ENCODE data around the gene EVPLL. TPM values are rescaled to one million over a fixed set of nuclear protein-coding genes. Genes with fewer than 3 reads are reported as not detected.
A peak's percentile ranks its signal among the peaks of the same experiment; 100 is the strongest.
"Not testable (repeated sequence)": the region's sequence is repeated elsewhere in the genome, so short reads cannot be mapped to it uniquely, and the experiment has no call there.

EVPLL gene
- total RNA-seq, 1 donor from 2014 or later = not detected

- H3K4me1 Mint-ChIP-seq; H3K36me3 Mint-ChIP-seq; H3K27me3 Mint-ChIP-seq (ENCODE audit: low read depth); H3K9me3 Mint-ChIP-seq; DNase-seq (ENCODE audit: low spot score in 2 of 2, unreplicated experiment in 2 of 2); H3K4me3 Mint-ChIP-seq; H3K27ac Mint-ChIP-seq: not testable (repeated sequence)
Observed at GRCh38 chr17:18401872-18402590, 24.5 kb downstream of the EVPLL start.

- not testable (repeated sequence) for H3K4me3 Mint-ChIP-seq; H3K27ac Mint-ChIP-seq; H3K4me1 Mint-ChIP-seq; H3K9me3 Mint-ChIP-seq; DNase-seq (ENCODE audit: low spot score in 2 of 2, unreplicated experiment in 2 of 2); H3K27me3 Mint-ChIP-seq (ENCODE audit: low read depth); H3K36me3 Mint-ChIP-seq
Observed at GRCh38 chr17:18403166-18403565, 25.6 kb downstream of the EVPLL start.

GRCh38 chr17:18403604-18404003 lies 26.0 kb downstream of the EVPLL start:
- not testable (repeated sequence) for H3K4me3 Mint-ChIP-seq; H3K4me1 Mint-ChIP-seq; H3K36me3 Mint-ChIP-seq; H3K9me3 Mint-ChIP-seq; H3K27me3 Mint-ChIP-seq (ENCODE audit: low read depth); H3K27ac Mint-ChIP-seq; DNase-seq (ENCODE audit: low spot score in 2 of 2, unreplicated experiment in 2 of 2)

- peak overlapping the region; percentile 60 for H3K4me3 Mint-ChIP-seq
- not testable (repeated sequence) for H3K36me3 Mint-ChIP-seq; H3K9me3 Mint-ChIP-seq; H3K27me3 Mint-ChIP-seq (ENCODE audit: low read depth); DNase-seq (ENCODE audit: low spot score in 2 of 2, unreplicated experiment in 2 of 2)
- peak overlapping the region; percentile 32 for H3K27ac Mint-ChIP-seq
- peaks cover 21% of the 10 kb centered on the region for H3K4me1 Mint-ChIP-seq
Observed at GRCh38 chr17:18408906-18409305, 31.3 kb downstream of the EVPLL start.

- not testable (repeated sequence) for H3K36me3 Mint-ChIP-seq; H3K27me3 Mint-ChIP-seq (ENCODE audit: low read depth); H3K9me3 Mint-ChIP-seq; DNase-seq (ENCODE audit: low spot score in 2 of 2, unreplicated experiment in 2 of 2)
- Mint-ChIP-seq H3K4me3 (peak overlapping the region; percentile 60), H3K27ac (peak overlapping the region; percentile 76), H3K4me1 (peaks cover 21% of the 10 kb centered on the region)
Observed at GRCh38 chr17:18409321-18409720, 31.7 kb downstream of the EVPLL start.

GRCh38 chr17:18410736-18411135 lies 33.2 kb downstream of the EVPLL start:
- H3K9me3 Mint-ChIP-seq; H3K27me3 Mint-ChIP-seq (ENCODE audit: low read depth); DNase-seq (ENCODE audit: low spot score in 2 of 2, unreplicated experiment in 2 of 2); H3K36me3 Mint-ChIP-seq: not testable (repeated sequence)
- peak overlapping the region; percentile 96 for H3K27ac Mint-ChIP-seq
- H3K4me1 Mint-ChIP-seq = peaks cover 21% of the 10 kb centered on the region
- H3K4me3 Mint-ChIP-seq = peak overlapping the region; percentile 88

- DNase-seq (ENCODE audit: low spot score in 2 of 2, unreplicated experiment in 2 of 2) = peak in 1 of 2 experiments; percentile 64
- H3K27ac Mint-ChIP-seq = peak overlapping the region; percentile 96
- not testable (repeated sequence) for H3K9me3 Mint-ChIP-seq; H3K36me3 Mint-ChIP-seq; H3K27me3 Mint-ChIP-seq (ENCODE audit: low read depth)
- H3K4me3 Mint-ChIP-seq = peak overlapping the region; percentile 88
- H3K4me1 Mint-ChIP-seq = peaks cover 21% of the 10 kb centered on the region
Observed at GRCh38 chr17:18411377-18411864, 33.8 kb downstream of the EVPLL start.

- DNase-seq (ENCODE audit: low spot score in 2 of 2, unreplicated experiment in 2 of 2); H3K27ac Mint-ChIP-seq; H3K9me3 Mint-ChIP-seq; H3K27me3 Mint-ChIP-seq (ENCODE audit: low read depth); H3K36me3 Mint-ChIP-seq: not testable (repeated sequence)
- Mint-ChIP-seq H3K4me3 (peak overlapping the region; percentile 88), H3K4me1 (peaks cover 21% of the 10 kb centered on the region)
Observed at GRCh38 chr17:18412001-18412538, 34.5 kb downstream of the EVPLL start.

- H3K9me3 Mint-ChIP-seq; H3K36me3 Mint-ChIP-seq; H3K27me3 Mint-ChIP-seq (ENCODE audit: low read depth); H3K4me3 Mint-ChIP-seq; H3K4me1 Mint-ChIP-seq; DNase-seq (ENCODE audit: low spot score in 2 of 2, unreplicated experiment in 2 of 2); H3K27ac Mint-ChIP-seq: not testable (repeated sequence)
Observed at GRCh38 chr17:18421521-18421920, 43.9 kb downstream of the EVPLL start.

GRCh38 chr17:18422464-18422863 lies 44.9 kb downstream of the EVPLL start:
- DNase-seq (ENCODE audit: low spot score in 2 of 2, unreplicated experiment in 2 of 2); H3K4me3 Mint-ChIP-seq; H3K36me3 Mint-ChIP-seq; H3K27me3 Mint-ChIP-seq (ENCODE audit: low read depth); H3K9me3 Mint-ChIP-seq; H3K4me1 Mint-ChIP-seq; H3K27ac Mint-ChIP-seq: not testable (repeated sequence)

- H3K9me3 Mint-ChIP-seq; DNase-seq (ENCODE audit: low spot score in 2 of 2, unreplicated experiment in 2 of 2); H3K36me3 Mint-ChIP-seq; H3K27ac Mint-ChIP-seq; H3K4me1 Mint-ChIP-seq; H3K27me3 Mint-ChIP-seq (ENCODE audit: low read depth); H3K4me3 Mint-ChIP-seq: not testable (repeated sequence)
Observed at GRCh38 chr17:18423015-18423414, 45.4 kb downstream of the EVPLL start.

- not testable (repeated sequence) for H3K9me3 Mint-ChIP-seq; H3K27me3 Mint-ChIP-seq (ENCODE audit: low read depth); H3K36me3 Mint-ChIP-seq; H3K4me1 Mint-ChIP-seq; H3K4me3 Mint-ChIP-seq; DNase-seq (ENCODE audit: low spot score in 2 of 2, unreplicated experiment in 2 of 2); H3K27ac Mint-ChIP-seq
Observed at GRCh38 chr17:18425593-18425992, 48.0 kb downstream of the EVPLL start.

GRCh38 chr17:18426639-18427038 lies 49.1 kb downstream of the EVPLL start:
- H3K4me1 Mint-ChIP-seq; DNase-seq (ENCODE audit: low spot score in 2 of 2, unreplicated experiment in 2 of 2); H3K27me3 Mint-ChIP-seq (ENCODE audit: low read depth); H3K27ac Mint-ChIP-seq; H3K9me3 Mint-ChIP-seq; H3K4me3 Mint-ChIP-seq; H3K36me3 Mint-ChIP-seq: not testable (repeated sequence)

GRCh38 chr17:18432206-18432605 lies 54.6 kb downstream of the EVPLL start:
- not testable (repeated sequence) for H3K9me3 Mint-ChIP-seq; H3K27ac Mint-ChIP-seq; H3K27me3 Mint-ChIP-seq (ENCODE audit: low read depth); DNase-seq (ENCODE audit: low spot score in 2 of 2, unreplicated experiment in 2 of 2); H3K4me1 Mint-ChIP-seq; H3K4me3 Mint-ChIP-seq; H3K36me3 Mint-ChIP-seq

Data from mesothelial cell of epicardium (in vitro differentiated cells).